ENCODE measurements around the gene NPW.

NPW gene

DNA sequence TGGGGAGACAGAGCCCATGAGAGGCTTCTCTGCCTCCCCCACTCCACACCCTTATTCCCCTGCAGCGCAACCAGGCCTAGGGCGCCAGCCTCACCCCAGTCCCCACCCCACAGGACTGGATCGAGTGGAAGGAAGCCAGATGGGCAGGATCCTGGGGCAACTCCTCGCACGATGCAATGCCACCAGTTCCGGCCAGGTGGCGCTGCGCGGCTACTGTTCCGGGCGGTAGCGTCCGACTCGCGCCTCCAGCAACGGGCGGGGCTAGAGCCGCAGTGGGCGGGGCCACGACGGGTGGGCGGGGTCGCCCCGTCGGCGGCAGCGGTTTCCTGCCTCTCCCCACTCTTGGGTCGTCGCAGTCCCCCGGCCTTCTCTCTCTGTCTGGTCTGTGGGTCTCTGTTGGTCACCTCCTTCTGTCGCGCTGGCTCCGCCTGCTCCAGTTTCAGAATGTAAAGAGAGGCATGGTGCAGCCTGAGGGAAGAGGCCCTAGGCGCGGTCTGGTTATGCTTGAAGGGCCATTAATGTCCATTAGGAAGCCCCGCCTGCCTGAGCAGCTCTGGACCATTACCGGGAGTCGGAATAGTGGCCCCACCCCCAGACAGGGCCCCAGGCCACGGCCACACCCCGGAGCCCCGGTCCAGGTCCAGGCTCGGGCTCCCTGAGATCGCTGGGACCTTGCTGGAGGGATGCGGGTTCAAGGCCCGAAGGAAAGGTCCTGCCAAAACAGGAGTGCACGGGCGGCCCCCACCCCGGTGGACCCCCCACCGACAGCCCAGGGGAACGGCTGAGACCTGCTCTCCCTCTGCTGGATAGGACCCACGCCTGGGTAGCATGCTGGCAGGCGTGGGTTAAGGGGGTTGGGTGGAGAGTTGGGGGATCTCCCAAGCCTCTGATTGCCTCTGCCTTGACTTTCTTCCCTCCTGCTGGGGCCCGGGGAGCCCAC, 3.8 kb downstream of the NPW start:
- peak; percentile 96 for DNase-seq (ENCODE audit: low spot score)

DNA sequence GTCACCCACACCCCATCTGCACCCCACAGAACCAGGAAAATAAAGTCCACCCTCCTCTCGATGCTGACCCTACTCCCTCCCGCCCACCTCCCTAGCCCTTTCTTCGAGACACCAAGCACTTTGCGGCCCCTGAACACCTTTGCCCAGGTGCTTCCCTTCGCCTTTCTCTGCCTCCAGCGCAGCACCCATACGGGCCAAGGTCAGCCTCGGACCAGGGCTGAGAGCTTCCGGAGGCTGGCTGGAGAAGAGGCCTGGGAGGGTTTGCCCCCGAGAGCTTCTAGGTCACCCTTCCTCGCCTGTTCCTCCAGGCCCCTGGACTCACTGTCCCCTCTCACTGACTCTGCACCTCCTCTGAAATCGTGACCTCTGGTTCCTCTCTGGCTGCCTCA, 4.4 kb downstream of the NPW start:
- DNase-seq (ENCODE audit: low spot score), result no peak

DNA sequence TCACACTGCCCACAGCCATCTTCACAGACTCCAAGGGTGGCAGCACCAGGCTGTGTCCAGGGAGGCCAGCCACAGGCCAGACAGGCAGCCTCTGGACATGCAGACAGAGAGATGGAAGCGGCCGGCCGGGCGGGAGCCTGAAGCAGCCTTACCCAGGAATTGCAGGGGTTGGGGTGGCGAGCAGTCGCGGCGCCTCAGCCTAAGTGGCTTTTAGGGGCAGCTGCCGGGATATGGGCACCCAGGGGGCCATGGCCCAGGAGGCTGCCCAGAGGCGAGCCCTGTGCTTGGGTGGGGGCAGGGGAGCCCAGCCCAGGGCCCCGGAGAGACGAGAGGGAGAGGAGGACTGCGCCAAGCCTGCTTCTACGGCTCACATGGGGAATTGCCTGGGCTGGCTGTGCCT, 5.7 kb downstream of the NPW start:
- no peak for DNase-seq (ENCODE audit: low spot score)

DNA sequence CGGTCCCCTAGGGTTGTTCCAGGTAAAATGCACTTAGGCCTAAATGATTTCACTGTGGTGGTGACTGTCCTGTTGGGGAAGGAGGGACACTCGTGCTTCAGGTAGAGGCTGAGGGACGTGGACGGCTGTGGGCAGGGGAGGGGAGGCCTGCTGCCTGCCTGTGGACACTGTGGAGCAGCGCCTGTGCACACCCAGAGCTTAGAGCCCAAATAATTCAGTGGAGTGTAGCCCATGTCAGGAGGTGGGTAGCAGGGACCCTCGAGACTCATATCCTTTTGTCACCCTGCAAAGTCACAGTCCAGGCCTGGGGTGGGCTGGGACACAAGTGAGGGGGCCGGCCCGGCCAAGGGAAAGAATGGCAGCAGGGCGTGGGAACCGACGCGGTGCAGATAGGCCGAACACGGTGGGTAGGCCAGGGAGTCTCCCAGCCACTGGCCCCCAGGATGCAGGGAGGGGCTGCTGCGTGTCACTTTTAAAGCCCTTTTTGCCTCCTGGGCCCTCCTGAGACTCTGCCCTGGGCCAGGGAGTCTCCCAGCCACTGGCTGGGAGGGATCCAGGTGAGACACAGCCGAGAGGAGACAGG, 6.4 kb downstream of the NPW start:
- DNase-seq (ENCODE audit: low spot score), result no peak

DNA sequence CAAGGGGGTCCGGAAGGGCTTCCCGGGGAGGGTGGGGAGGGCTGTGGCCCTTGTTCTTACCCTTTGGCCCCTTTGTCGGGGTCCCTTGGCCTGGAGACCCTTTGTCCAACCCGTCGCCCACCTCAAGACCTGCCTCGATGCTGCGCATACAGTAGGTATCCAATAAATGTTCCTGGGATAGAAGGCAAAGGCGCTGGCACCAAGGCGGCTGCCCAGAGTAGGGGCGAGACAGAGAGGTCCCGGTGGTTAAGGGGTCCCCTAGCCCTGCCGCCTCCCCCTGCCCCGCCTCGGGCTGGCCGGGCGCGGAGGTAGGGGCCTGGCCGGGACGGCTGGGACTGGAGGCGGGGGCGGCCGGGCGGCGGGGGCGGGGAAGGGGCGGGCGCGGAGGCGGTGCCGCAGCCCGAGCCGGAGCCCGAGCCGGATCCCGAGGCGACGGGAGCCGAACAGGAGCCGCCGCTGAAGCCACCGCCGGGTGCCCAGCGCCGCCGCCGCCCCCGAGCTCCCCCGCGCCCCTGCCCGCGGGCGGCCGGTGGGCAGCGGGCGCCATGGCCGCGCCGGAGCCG, 7.0 kb downstream of the NPW start, which contains the start of gene NHERF2:
NHERF2 (plus strand) TSS at position 442 of the 563 bp plus-strand sequence; CDS start at position 546, 104 bp downstream.
- DNase-seq (ENCODE audit: low spot score), result no peak

DNA sequence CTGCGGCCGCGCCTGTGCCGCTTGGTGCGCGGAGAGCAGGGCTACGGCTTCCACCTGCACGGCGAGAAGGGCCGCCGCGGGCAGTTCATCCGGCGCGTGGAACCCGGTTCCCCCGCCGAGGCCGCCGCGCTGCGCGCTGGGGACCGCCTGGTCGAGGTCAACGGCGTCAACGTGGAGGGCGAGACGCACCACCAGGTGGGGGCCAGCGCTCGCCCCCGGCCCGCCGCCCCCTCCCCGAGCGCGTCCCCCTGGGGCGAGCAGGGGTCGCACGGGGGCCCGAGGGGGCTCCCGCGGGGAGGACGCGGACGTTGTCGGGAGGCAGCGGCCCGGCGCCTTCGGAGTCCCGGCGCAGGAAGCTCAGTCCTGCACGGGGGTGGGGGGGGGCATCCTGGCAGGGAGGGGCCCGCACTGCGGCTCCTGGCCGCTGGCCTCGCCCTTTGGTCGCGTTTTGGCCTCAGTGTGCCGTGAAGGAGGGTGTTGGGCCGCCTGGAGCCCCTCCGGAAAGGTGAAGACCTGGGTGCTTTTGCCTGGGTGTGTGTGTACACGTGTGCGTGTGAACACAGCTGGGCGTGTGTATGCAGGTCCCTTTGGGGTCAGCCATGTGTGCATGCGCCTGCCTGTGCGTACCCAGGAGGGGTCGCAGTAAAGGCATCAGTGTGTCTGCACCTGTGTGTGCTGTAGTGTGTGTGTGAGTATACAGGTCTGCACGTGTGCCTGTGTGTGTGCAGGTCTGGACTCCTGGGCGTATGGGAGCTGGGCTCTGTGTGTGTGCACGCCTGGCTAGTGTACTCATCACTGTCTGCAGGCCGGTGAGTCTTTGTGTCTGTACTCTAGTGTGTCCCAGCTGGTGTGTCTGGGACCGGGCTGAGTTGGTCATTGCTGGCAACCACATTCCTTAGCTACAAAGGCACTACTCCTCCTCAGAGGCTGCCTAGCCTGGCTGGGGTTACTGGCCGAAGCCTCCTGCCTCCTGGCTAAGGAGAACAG, 7.7 kb downstream of the NPW start:
- peak; percentile 69 for DNase-seq (ENCODE audit: low spot score)

DNA sequence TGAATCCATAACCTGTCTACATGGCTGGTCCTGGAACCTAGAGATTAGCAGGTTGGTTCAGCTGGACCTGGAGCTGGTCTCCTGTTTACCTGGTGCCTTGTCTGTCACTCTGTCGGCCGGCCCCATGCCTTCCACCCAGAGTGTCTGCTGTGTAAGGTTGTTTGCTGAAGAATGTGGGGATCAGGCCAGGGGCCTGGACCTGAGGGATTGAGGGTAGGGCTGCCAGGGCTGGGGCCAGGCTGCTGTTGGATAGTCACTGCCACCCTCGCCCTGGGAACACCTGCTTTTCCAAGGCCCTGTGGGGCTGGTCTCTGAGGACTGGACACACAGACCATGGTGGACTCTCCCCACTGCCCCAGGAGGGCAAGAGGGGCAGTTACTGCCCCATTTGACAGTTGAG, 8.6 kb downstream of the NPW start:
- no peak for DNase-seq (ENCODE audit: low spot score)

DNA sequence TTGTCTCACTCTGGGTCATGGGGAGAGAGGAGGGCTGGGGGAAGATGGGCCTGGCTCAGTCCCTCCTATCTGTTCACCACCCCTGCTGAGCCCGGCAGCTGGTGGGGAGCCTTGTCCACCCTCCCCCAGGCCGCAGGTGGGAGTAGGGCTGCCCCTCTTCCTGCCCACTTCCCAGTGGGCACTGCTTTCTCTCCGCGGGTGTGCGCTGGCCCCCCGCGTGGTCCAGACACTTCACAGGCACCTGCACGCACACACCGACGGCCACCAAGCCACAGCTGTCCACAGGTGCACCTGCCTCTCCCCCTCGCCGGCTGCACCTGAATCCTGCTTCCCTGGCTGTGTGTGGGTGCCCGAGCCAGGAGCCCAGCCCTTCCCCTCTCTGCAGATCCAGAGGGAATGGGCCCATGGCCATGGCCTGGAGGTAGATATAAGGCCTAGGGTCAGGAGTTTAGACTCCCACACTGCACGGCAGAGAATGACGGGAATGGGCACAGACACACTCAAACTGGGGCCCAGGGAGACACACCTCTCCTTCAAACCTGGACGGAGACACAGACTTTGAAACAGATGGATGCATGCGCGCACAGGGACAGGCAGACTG, 9.1 kb downstream of the NPW start:
- DNase-seq (ENCODE audit: low spot score), result peak; percentile 55

DNA sequence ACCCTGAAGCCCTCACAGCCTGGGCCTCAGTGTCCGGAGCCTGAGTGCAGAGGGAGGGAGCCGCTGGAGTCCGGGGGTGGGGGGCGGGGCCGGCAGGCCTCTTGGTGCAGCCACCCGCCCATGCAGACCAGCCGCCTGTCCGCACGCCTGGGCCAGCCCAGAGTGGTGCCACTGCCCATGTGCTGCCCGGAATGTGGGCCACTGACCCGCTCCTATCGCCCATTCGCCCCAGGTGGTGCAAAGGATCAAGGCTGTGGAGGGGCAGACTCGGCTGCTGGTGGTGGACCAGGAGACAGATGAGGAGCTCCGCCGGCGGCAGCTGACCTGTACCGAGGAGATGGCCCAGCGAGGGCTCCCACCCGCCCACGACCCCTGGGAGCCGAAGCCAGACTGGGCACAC, 9.8 kb downstream of the NPW start:
- DNase-seq (ENCODE audit: low spot score), result peak; percentile 46

DNA sequence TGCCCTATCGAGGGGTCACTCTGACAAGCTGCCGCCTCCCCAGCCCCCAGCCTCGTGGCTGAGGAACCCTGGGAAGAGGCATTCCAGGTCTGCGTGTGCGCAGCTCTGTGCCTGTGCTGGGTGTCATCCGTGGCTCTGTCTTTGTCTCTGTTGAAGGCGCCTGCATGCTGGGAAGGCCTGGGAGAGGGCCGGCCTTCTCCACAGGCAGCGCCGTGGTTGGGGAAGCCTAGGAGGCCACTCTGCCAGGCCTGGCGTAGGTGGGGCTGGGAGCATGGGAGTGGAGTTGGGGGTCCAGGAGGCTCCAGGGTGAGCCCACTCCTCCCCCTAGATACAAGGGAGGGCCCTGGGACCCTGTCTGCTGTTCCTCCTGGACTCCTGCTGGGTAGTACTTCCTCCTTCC, 10.5 kb downstream of the NPW start:
- peak; percentile 45 for DNase-seq (ENCODE audit: low spot score)

DNA sequence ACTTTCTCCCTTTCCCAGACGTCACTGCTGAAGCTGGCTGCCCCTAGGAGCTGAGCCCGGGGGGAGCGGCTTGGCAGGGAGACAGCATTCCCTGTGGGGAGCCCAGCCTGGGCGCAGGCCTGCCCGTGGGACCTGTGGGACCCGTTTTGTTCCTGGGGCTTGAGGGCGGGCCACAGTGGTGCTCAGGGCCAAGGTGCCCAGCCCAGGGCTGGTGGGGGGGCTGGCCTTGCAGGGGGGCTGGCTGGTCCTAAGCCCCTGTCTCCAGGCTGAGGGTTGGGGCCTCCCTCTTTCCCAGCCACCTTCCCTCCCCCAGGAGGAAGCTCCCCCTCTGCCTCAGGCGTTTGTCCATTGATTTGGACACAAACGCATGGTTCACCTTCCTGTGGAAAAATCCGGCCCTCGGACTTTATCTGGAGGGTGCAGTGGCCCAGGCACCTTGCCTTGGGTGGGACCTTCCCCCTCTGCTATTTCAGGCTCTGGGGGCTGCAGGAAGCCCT, 11.5 kb downstream of the NPW start:
- DNase-seq (ENCODE audit: low spot score), result peak; percentile 62

DNA sequence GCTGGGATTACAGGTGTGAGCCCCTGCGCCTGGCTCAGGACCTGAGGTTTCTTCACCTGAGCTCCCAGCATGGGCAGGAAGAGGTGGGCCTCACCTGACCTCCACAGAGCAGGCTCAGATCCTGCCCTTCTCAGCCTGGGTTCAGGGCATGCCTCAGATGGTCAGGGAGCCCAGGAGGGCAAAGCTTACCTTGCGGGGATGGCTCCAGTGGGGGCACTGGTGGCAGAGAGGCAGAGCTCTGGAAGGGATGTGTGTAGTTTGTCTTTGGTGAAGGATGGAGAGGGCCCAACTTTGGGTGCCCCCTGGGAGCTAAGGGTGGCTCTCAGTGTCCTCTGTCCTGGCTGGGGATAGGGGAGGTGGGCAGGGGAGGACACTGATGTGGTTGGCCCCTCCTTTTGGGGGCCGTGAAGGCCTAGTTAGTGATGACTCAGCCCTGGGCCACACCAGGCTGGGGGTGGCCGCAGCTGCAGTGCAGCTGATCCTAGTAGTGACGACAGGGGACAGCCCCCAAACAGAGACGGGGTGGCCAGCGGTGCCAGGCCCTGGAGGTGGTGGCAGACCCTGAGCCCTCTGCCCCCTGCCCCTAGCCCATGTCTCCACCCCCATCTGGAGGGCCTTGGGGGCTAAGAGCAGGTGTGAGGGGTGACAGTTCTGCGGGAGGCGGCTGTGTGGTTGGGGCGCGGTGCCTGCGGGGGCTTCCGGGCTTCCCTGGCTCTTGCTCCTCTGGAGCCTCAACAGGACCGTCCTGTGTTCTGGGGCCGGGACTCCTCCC, 12.9 kb downstream of the NPW start:
- DNase-seq (ENCODE audit: low spot score), result peak; percentile 36

DNA sequence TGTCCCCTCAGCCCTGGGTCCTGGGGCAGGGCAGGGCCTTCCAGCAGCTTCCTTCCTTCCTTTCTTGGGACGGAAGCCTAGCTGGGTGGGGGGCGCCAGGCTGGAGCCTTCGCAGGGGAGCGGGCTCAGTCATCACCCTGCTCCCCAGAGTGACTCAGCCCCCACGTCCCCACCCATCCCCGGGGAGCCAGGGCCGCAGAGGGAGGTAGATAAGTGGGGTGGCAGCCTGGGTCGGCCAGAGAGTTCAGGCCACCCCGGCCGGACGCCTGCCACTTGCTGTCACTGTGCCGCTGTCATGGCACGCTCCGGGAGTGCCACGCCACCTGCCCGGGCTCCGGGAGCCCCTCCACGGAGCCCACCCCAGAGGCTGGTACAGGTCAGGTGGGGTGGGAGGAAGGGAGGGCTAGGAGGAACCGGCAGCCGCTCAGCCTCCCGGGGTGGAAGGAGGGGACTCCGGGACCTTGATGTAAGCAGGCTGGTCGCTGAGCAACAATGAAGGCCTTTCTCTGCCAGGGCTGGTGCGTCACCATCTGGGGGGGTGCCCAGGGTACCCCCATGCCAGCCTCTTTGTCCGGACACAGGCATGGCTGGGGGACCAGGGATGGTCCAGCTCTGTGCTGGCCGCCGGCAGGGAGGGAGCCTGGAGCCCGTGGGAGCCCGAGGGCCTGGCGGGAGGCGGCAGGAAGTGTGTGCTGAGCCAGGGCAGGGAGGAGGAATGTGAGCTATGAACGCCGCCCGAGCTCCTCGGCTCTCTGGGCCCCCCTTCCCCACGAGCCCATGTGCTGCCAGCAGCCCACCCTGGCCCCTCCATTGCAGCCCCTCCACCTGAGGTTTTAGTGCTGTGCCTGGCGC, 13.7 kb downstream of the NPW start:
- DNase-seq (ENCODE audit: low spot score), result peak; percentile 80

DNA sequence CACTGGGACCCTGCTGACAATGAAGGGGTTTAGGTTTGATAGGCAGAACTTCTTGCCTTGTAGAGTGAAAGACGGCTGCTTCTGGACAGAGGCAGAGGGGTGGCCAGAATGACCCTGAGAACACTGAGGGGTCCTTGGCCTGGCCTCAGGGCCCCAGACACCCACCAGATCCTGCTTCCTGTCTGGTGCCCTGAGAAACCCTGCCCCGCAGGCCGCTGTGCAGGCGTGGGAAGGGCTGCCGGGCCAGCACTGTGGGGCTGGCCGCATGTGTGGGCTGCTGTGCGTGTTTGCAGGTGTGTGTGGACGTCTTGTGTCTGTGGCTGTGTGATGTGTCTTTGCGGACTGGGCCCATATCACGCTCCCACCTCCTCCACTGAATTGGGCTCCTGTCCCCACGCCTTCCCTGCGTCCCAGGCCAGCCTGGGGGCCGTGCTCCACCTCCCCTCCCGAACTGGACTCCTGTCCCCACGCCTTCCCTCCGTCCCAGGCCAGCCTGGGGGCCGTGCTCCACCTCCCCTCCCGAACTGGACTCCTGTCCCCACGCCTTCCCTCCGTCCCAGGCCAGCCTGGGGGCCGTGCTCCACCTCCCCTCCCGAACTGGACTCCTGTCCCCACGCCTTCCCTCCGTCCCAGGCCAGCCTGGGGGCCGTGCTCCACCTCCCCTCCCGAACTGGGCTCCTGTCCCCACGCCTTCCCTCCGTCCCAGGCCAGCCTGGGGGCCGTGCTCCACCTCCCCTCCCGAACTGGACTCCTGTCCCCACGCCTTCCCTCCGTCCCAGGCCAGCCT, 14.5 kb downstream of the NPW start:
- peak; percentile 72 for DNase-seq (ENCODE audit: low spot score)

DNA sequence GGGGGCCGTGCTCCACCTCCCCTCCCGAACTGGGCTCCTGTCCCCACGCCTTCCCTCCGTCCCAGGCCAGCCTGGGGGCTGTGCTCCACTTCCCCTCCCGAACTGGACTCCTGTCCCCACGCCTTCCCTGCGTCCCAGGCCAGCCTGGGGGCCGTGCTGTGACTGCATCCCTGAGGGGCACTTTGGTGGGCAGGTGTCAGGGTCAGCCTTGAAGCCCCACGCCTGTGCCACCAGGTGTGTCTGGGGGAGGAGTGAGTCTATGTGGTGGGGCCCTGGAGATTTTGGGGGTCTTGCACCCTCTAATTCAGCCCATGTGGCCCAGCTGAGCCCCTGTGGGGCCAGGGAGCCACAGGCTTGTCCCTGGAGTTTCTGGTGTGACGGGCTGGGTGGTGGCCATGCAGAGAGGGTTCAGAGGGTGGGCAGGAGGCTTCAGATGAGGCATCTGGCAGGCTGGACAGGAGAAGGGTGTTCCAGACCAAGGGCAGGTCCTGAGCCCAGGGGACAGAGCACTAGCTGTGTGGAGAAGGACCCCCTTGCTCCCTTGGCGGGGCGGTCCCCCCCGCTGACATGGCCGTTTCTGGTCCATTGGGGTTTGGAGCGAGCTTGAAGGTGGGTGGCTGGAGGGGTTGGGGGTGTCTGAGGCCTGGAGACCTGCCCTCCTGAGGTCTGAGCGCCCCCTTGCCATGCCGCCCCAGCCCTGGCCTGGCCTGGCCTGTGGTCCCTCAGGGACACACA, 15.3 kb downstream of the NPW start:
- DNase-seq (ENCODE audit: low spot score), result no peak

DNA sequence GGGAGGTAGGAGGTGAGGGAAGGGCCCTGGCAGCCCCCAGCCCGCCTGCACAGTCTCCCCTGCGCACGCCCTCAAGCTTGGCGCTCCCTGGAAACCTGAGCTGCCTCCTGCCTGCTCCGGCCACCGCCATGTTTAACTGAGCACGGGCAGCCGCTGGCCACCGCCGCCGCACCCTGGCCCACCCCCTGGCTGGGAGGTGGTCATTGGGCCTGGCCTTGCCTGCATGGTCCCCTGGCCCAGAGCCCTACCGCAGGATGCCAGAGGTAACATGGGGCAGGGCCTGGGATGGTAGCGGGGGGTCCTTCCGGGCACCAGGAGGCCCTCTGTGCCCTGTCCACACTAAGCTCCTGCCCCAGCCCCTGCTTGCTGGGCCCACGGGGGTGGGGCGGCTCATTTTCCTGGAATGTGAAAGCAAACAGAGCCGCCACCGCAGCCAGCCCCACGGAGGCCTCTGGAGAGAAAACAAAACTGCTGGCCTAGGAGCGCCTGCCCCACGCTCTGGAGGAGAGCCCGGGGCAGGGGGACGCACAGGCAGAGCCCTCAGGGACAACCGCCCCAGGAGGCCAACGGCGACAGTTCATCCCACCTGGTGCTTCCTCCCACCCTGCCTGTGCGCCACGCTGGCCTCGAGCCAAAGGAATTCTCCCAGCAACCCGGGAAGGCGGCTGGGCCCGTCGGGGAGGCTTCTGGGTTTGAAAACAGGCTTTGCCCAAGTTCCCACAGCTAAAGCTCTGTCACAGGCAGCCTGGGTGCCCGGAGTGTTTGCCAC, 16.0 kb downstream of the NPW start:
- peak; percentile 77 for DNase-seq (ENCODE audit: low spot score)
